Panc1 (cell line): ENCODE data around the gene FAAH2. TPM values are rescaled to one million over a fixed set of nuclear protein-coding genes. Genes with fewer than 3 reads are reported as not detected.

Source experiments
- ATAC-seq: fragments of 200-7000 bp; cut with Tn5 transposase; 2 replicates; pipeline ENCODE4 v1.9.1; 2020; ENCODE audit warnings: mild to moderate bottlenecking, moderate library complexity
- BruUV-seq: library from RNA; stranded (reverse); fragments of 400-500 nt; replicated peaks from 2 replicates; lab custom pipeline; 2021; lab: Mats Ljungman, UMichigan
- CTCF ChIA-PET: fragments of 300-600 bp; sonication (Branson Sonifier 250); formaldehyde crosslinking; loops from one replicate; lab custom pipeline; 2022; ENCODE audit warnings: antibody characterized with exemption; lab: Charles Lee
- POLR2A ChIA-PET: fragments of 300-600 bp; sonication (Branson Sonifier 250); formaldehyde crosslinking; loops from one replicate; lab custom pipeline; 2022; ENCODE audit warnings: antibody characterized with exemption; lab: Charles Lee
- DNase-seq: peaks from one replicate; pipeline ENCODE4 v3.0.0-alpha.2; 2010; ENCODE audit warnings: low read depth, low spot score
- H3K27ac ChIP-seq: 2 replicates; pipeline ENCODE4 v1.5.1; 2011; ENCODE audit warnings: mild to moderate bottlenecking, low read length, inconsistent platforms
- H3K27me3 ChIP-seq: fragments of 200-500 bp; sonication (Bioruptor generic); 2 replicates; pipeline ENCODE4 v1.6.0; 2014; ENCODE audit warnings: low read length, inconsistent platforms; ENCODE audit not compliant: control insufficient read depth, insufficient read depth
- H3K36me3 ChIP-seq: fragments of 200-500 bp; sonication (Bioruptor generic); 2 replicates; pipeline ENCODE4 v1.5.1; 2014; ENCODE audit warnings: inconsistent platforms, mild to moderate bottlenecking, low read length, moderate library complexity; ENCODE audit not compliant: control insufficient read depth, insufficient read depth
- H3K4me1 ChIP-seq: 2 replicates; pipeline ENCODE4 v1.5.1; 2011; ENCODE audit warnings: inconsistent platforms, mild to moderate bottlenecking, low read length, moderate library complexity; ENCODE audit not compliant: control insufficient read depth, insufficient read depth
- H3K4me3 ChIP-seq, 2 experiments: 2 replicates each; pipeline ENCODE4 v1.5.1; 2011 to 2012; ENCODE audit warnings: low read depth in 2 of 2, low read length in 2 of 2, mild to moderate bottlenecking in 2 of 2, inconsistent platforms in 1 of 2, moderate library complexity in 1 of 2
- H3K9me3 ChIP-seq: fragments of 200-500 bp; sonication (Bioruptor generic); 2 replicates; pipeline ENCODE4 v1.5.1; 2014; ENCODE audit warnings: low read depth, mild to moderate bottlenecking, inconsistent platforms, low read length, moderate library complexity; ENCODE audit not compliant: control insufficient read depth, insufficient read depth
- CTCF ChIP-seq: fragments of 450-650 bp; IDR thresholded peaks from 2 replicates; pipeline ENCODE4 v1.5.1; 2017; ENCODE audit warnings: mild to moderate bottlenecking
- POLR2AphosphoS5 ChIP-seq: IDR thresholded peaks from 2 replicates; pipeline ENCODE4 v1.6.1; 2012; ENCODE audit warnings: mild to moderate bottlenecking, low read depth, low read length, moderate library complexity
- REST ChIP-seq, 2 experiments: IDR thresholded peaks; 2 replicates each; pipeline ENCODE4 v1.6.1; 2011 to 2012; ENCODE audit warnings: low read depth in 2 of 2, control low read depth in 1 of 2, low read length in 1 of 2, mild to moderate bottlenecking in 1 of 2, moderate library complexity in 1 of 2; ENCODE audit not compliant: insufficient read depth in 1 of 2
- SIN3A ChIP-seq: IDR thresholded peaks from 2 replicates; pipeline ENCODE4 v1.6.1; 2012; ENCODE audit warnings: low read depth, mild to moderate bottlenecking, low read length, moderate library complexity, borderline replicate concordance; ENCODE audit not compliant: insufficient read depth
- TCF7L2 ChIP-seq: IDR thresholded peaks from 2 replicates; pipeline ENCODE4 v1.6.1; 2011; ENCODE audit warnings: mild to moderate bottlenecking, low read depth, low read length, inconsistent platforms
- in situ Hi-C: cut with HindIII; loops from 2 replicates; pipeline ENCODE4 v1.10.0; 2016; ENCODE audit warnings: low sequenced_read_pairs, low pct_unique_long_range_greater_than_20kb
- intact Hi-C: fragments of 100-400 bp; cut with micrococcal nuclease; formaldehyde crosslinking; loops from one replicate; pipeline ENCODE4 v1.10.0; 2022; ENCODE audit not compliant: unreplicated experiment
- total RNA-seq: library from RNA; stranded (reverse); gene quantifications from one replicate; pipeline ENCODE4 v1.2.1, GENCODE V29; 2021; ENCODE audit not compliant: unreplicated experiment

The FAAH2 gene
- total RNA-seq, 1 experiment from 2014 or later = 0.10 TPM

- Histone ChIP-seq H3K27me3 (no peaks in the 10 kb centered on the region), H3K4me3 (no peak overlapping the region), H3K9me3 (no peaks in the 10 kb centered on the region), H3K36me3 (no peaks in the 10 kb centered on the region), H3K27ac (no peak overlapping the region), H3K4me1 (no peaks in the 10 kb centered on the region)
- in situ Hi-C loops (no loop called here), intact Hi-C loops (no loop called here)
- no TSS peak for BruUV-seq
- POLR2A ChIA-PET = no interaction called here
- TF ChIP-seq POLR2AphosphoS5 (no peak), TCF7L2 (no peak), SIN3A (no peak), CTCF (no peak)
- ATAC-seq = no peak
- CTCF ChIA-PET = no interaction called here
- DNase-seq = no peak
Observed at GRCh38 chrX:57445832-57446231, 159.3 kb downstream of the FAAH2 start.

GRCh38 chrX:57447856-57448255 is 161.3 kb downstream of the FAAH2 start:
- DNase-seq (no peak), ATAC-seq (no peak)
- TF ChIP-seq CTCF (no peak), SIN3A (no peak), TCF7L2 (no peak), REST (IDR thresholded peaks at IDR 0.05; ENCODE audit: insufficient read depth in 1 of 2, low read depth in 2 of 2, low read length in 1 of 2) (no peak), POLR2AphosphoS5 (no peak)
- ChIA-PET POLR2A (no interaction called here), CTCF (no interaction called here)
- in situ Hi-C loops = no loop called here
- Histone ChIP-seq H3K4me3 (no peak overlapping the region), H3K27ac (no peak overlapping the region), H3K36me3 (no peaks in the 10 kb centered on the region), H3K4me1 (no peaks in the 10 kb centered on the region), H3K27me3 (no peaks in the 10 kb centered on the region), H3K9me3 (no peaks in the 10 kb centered on the region)
- intact Hi-C loops = no loop called here
- no TSS peak for BruUV-seq
